NCI-H2227 (cell line): ENCODE measurements around the gene RBM28.

ENCODE experiments used
- DNase-seq: peaks from one replicate; lab custom pipeline; 2025; ENCODE audit not compliant: unreplicated experiment; lab: John Stamatoyannopoulos, UW

RBM28 gene

GRCh38 chr7:128350708-128351295, 7.1 kb upstream of the RBM28 start:
- DNase-seq, result no peak

GRCh38 chr7:128349466-128349825, 5.7 kb upstream of the RBM28 start:
- DNase-seq, result no peak

GRCh38 chr7:128347647-128348097, 4.0 kb upstream of the RBM28 start:
- peak; percentile 60 for DNase-seq

GRCh38 chr7:128344431-128344774, 695 bp upstream of the RBM28 start:
- DNase-seq, result no peak

DNA sequence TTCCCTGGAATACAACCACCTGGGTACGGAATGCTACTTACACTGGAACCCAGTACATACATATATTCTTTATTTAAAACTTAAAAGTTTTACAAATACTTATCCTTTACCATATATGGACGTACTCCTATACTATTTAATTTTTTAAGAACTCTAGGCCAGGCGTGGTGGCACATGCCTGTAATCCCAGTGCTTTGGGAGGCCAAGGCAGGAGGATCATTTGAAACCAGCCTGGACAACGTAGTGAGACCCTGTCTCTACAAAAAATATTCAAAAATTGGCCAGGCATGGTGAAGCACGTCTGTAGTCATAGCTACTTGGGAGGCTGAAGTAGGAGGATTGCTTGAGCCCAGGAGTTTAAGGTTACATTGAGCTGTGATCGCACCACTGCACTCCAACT, 2.0 kb downstream of the RBM28 start:
- DNase-seq, result no peak

GRCh38 chr7:128335730-128336129, 8.0 kb downstream of the RBM28 start:
- DNase-seq, result no peak

DNA sequence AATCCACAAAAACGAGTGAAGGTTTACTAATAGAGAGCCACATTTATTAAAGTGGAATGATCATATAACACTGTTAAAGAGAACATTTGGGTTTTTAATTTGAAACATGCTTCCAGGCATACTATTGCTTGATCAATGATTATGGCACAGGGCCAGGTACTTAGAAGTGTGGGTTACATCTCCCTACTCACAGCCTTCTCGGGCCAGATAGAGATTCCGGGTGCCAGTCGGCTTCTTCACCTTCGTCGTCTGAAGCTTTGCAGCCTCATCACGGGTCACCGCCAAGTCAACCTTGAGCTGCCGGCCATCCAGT, 19.4 kb downstream of the RBM28 start:
- DNase-seq, result no peak

DNA sequence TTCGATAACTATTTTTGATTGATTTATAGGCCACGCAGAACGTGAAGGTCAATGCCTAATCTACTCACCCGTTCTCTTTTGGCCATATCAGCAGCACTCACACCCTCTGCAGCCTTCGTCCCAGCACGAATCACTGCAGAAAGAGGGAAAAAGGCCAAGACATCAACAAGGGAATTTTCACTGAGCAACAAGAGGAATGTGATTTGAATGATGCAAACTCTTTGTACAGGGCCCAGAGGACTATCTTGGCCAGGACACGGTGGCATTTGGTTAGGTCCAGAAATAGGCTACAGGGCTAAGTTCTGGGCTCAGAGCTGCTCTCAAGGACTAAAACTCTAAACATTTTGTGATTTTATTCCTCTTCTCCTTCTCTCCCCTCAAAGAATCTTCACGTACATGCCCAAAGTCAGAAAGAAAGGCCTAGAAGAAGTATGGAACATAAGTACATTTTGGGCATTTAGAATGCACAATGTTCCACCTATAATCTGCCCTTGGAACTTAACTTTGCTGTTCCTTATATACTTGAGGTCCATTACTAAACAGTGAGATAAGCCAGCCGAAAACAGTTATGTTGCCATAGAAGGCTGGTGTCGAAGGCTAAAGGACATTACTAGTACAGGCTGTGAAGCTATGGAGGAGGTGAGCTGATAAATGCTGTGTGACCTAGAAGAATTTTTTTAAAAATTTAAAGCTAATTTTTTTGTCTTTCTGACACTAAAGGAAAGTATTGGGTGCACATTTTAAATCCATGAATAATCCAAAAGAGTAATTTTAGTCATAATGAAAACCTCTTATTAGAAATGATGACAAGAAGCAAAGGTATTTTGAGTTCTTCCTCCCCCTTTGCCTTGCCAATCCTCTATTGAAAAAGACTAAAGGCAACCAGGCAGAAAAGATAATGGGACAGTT, 20.0 kb downstream of the RBM28 start:
- no peak for DNase-seq

DNA sequence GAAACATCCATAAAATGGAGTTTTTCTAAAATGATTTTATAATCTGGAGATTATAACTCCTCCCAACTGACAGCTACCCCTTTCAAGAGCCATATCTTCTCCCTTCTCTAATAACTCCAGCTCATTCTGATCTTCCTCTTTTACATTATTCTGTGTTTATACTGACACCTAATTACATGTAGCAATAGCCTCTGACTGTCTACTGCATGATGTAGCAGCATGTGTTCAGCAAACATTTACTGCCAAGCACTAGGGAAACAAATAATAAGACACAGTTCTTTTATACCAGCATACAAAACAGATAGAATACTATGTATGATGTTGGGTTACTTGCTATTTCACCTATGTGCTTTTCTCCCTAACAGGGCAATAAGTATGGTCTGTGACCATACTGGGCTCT, 20.7 kb downstream of the RBM28 start:
- DNase-seq, result no peak

GRCh38 chr7:128322040-128322643, 21.6 kb downstream of the RBM28 start:
- DNase-seq, result peak; percentile 50

DNA sequence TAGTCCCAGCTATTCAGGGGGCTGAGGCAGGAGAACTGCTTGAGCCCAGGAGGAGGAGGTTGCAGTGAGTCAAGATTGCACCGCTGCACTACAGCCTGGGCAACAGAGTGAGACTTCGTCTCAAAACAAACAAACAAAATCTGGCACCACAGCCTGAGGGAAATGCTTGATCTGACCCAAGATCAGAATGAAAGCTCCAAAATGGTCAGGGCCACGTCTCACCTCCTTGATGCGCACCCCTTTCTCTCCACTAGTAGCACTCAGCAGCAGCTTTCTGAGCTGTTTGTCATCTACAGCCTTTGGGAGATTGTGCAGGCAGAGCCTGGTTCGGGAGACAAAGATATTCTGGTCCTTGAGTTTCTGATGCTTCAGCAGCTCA, 22.7 kb downstream of the RBM28 start:
- no peak for DNase-seq

DNA sequence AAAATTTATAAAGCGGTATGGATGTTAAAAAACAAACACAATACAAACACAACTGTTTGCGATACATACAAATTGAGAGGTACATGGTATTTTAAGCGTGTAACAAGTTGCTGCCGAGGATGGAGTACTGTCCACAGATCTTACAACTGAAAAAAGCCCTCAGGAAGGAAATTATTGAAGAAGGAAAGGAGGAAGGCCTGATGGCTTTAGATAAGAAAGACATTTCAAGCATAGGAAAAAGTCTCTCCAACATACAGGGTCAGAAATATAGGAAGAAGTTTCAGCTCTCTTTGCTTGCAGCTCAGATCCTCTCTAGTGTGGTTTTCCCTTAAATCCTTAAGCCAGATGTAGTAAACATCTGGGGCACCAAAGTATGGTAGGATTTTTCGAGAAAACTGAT, 25.0 kb downstream of the RBM28 start:
- DNase-seq, result no peak

GRCh38 chr7:128311013-128311412, 32.7 kb downstream of the RBM28 start:
- DNase-seq, result no peak

DNA sequence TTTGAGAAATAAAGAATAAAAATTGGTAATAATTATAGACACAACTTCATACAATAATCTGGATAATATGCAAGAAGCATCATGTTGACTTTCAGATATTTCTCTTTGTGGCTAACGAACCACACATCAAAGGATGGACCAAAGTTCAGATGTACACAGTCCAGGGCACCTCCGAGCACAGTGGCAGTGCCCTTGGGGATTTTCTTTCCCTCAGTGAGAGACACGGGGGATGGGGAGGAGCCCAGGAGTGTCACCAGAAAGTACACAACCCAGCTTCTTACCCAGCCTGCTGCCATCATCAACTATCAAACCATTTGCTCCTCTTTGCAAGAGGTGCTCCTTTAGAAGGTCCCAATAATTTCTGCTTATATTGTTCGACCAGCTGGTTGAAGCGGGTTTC, 33.2 kb downstream of the RBM28 start:
- no peak for DNase-seq

DNA sequence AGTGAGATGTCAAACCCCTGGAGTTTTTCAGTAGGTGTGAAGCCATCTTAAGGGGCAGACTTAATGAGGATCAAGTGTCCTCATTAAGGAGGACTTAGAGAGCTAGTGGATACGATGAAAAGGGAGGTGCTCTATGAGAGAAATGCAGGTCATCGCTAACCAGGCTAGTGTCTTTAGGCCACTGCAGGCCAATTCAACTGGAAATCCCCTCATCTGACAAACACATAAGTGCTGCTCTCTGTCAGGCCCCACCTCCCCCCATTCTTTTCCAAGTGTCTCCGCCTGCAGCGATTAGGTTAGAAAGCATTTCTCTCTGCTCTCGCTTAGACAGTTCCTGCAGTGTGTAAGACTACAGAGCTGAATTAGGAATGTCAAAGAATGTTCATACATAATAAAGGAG, 33.7 kb downstream of the RBM28 start:
- peak; percentile 59 for DNase-seq

DNA sequence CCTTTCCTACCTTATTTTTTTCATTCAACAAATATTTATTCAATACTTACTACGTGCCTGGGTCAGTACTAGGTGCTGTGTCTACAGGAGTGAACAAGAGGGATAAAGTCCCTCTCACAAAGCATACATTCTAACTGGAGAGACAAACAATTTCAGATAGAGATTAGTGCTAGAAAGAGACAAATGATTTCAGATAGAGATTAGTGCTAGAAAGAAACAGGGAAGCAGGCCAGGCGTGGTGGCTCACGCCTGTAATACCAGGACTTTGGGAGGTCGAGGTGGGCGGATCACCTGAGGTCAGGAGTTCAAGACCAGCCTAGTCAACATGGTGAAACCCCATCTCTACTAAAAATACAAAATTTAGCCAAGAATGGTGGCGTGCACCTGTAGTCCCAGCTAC, 34.6 kb downstream of the RBM28 start:
- no peak for DNase-seq

- DNase-seq, result no peak
These were observed 36.6 kb downstream of the RBM28 start for GRCh38 chr7:128307061-128307460.

- DNase-seq, result no peak
These were observed 39.5 kb downstream of the RBM28 start for GRCh38 chr7:128304212-128304611.

DNA sequence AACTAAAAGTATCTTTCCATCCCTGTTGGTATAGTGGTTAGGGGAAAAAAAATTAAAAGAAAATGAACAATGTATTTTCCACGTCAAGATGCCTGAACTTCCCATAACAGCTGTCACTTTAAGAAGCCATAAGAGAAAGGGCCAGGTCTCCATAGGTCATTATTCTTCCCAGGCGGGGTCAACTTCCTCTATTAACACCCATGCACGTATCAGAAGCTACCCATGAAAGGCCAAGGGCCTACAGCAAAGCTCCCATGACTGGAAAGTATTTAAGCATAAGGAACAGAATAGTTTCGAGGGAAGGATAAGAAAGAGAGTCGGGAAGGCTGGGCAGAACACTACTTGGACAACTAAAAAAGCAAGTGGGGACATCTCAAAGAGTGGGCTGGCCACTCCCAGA, 40.1 kb downstream of the RBM28 start:
- DNase-seq, result no peak

- no peak for DNase-seq
These were observed 40.6 kb downstream of the RBM28 start for GRCh38 chr7:128303133-128303532.

GRCh38 chr7:128302139-128302538, 41.6 kb downstream of the RBM28 start:
- DNase-seq, result peak; percentile 48

GRCh38 chr7:128299109-128299607, 44.5 kb downstream of the RBM28 start:
- DNase-seq, result no peak
